Measurements from ENCODE around the gene CDK13. TPM values are rescaled to one million over a fixed set of nuclear protein-coding genes. Genes with fewer than 3 reads are reported as not detected.

CDK13 gene
- polyA plus RNA-seq, 2 of the 4 experiments (the other 2 are of a cell fraction), result 18.2 to 39.6 TPM

DNA sequence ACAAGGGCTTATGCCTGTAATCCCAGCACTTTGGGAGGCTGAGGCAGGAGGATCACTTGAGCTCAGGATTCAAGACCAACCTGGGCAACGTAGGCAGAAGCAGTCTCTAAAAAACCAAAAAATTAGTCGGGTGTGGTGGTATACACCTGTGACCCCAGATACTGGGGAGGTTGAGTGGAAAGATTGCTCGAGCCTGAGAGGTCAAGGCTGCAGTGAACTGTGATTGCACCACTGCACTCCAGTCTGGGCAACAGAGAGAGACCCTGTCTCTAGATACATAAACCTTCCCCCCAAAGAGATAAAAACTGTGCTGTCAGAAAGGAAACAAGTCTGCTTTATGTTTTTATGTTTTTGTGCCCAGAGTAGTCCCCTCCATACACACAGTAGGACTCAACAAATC is 27.5 kb upstream of the CDK13 start:
- no peak for DNase-seq (ENCODE audit: low read depth in 1 of 2, low spot score in 1 of 2)
- no peaks in the 10 kb centered on the region for H3K4me1 ChIP-seq
- POLR2A ChIA-PET, result no interaction called here
- no peak for TF ChIP-seq CHD2 (IDR thresholded peaks at IDR 0.05; ENCODE audit: low read length, partially characterized antibody)
- H3K27ac ChIP-seq, result no peak overlapping the region
- no peak for FAIRE-seq
- 27% methylated on average over 3 of the region's 3 CpGs for WGBS (ENCODE audit: missing lambda C conversion rate)
- no peak overlapping the region for H3K4me2 ChIP-seq
- no peak for ATAC-seq
- no peak overlapping the region for H3K4me3 ChIP-seq
- H3K9me3 ChIP-seq, result no peaks in the 10 kb centered on the region
- CTCF ChIA-PET, result interaction anchor here (1.6 to 2.9 kb wide), 2 partner anchors 26 to 29 kb away, joined by 4 to 14 read pairs; no protein-coding TSS in a partner anchor

DNA sequence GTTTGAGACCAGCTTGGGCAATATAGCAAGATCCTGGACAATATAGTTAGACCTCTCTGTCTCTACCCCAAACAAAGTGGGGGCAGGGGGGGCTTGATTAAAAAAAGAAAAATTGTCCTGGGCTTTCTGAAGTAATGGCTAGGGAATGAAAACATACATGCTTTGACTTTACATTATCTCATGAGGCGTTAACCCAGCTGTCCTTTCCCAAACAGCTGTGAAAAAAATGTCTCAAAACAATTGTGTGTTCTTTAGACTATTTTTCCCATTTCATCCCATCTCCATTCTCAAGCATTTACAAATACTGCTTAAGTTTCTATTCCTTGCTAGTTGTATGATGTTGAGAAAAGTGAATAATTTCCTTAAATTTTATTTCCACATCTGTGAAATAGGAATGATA is 27.0 kb upstream of the CDK13 start:
- no peak overlapping the region for H3K27ac ChIP-seq
- H3K4me3 ChIP-seq, result no peak overlapping the region
- H3K4me2 ChIP-seq, result no peak overlapping the region
- TF ChIP-seq HDAC2 (IDR thresholded peaks at IDR 0.05) (no peak), ZSCAN20 (CRISPR knock-in tag; IDR thresholded peaks at IDR 0.05) (no peak), CBX8 (IDR thresholded peaks at IDR 0.05) (no peak), NPAS2 (CRISPR knock-in tag; IDR thresholded peaks at IDR 0.05; ENCODE audit: borderline replicate concordance) (no peak), RAD21 (conservative IDR thresholded peaks at IDR 0.05 in 1 of 2, IDR thresholded peaks at IDR 0.05 in 1 of 2) (no peak)
- DNase-seq (ENCODE audit: low read depth in 1 of 2, low spot score in 1 of 2) (no peak), ATAC-seq (no peak), FAIRE-seq (no peak)
- 68% methylated on average over 1 of the region's 1 CpG for WGBS (ENCODE audit: missing lambda C conversion rate)
- ChIA-PET POLR2A (no interaction called here), CTCF (interaction anchor here (0.6 to 2.9 kb wide), 2 partner anchors 27 to 88 kb away, joined by 3 to 14 read pairs; no protein-coding TSS in a partner anchor)
- H3K4me1 ChIP-seq, result no peaks in the 10 kb centered on the region
- H3K9me3 ChIP-seq, result no peaks in the 10 kb centered on the region

DNA sequence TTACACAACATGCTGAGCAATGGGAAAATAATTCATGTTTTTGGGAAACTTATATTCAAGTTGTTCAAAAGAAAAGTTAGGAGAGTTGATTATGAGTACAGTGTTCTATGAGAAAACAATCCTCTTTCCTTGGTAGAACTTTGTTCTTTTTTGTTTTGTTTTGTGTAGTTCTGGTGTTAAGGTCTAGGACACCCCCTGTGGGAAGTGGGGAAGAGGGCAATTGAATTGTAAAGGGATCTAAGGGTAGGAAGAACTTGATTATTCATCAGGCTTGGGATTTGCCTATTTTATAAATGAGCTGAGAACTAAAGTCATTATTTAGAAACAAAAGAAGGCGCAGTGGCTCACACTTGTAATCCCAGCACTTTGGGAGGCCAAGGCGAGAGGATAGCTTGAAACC is 25.9 kb upstream of the CDK13 start:
- ChIA-PET POLR2A (no interaction called here), CTCF (interaction anchor here (1.0 to 2.9 kb wide), 2 partner anchors 11 to 28 kb away, joined by 3 to 14 read pairs; no protein-coding TSS in a partner anchor)
- 93% methylated on average over 2 of the region's 2 CpGs for WGBS (ENCODE audit: missing lambda C conversion rate)
- H3K9me3 ChIP-seq, result no peaks in the 10 kb centered on the region
- no peak overlapping the region for H3K4me3 ChIP-seq
- no peak for FAIRE-seq
- H3K4me1 ChIP-seq, result no peaks in the 10 kb centered on the region
- ATAC-seq, result no peak
- no peak overlapping the region for H3K4me2 ChIP-seq
- no peak for DNase-seq (ENCODE audit: low read depth in 1 of 2, low spot score in 1 of 2)
- no peak overlapping the region for H3K27ac ChIP-seq
- TF ChIP-seq SREBF2 (IDR thresholded peaks at IDR 0.05), result no peak
- no peak for TF ChIP-seq EHMT2 (IDR thresholded peaks at IDR 0.05; ENCODE audit: low read depth)
- no peak for TF ChIP-seq MYC (IDR thresholded peaks at IDR 0.05; ENCODE audit: borderline replicate concordance, low read length)
- no peak for TF ChIP-seq BHLHE40 (IDR thresholded peaks at IDR 0.05; ENCODE audit: low read depth, low read length)
- TF ChIP-seq, protein P1, sequence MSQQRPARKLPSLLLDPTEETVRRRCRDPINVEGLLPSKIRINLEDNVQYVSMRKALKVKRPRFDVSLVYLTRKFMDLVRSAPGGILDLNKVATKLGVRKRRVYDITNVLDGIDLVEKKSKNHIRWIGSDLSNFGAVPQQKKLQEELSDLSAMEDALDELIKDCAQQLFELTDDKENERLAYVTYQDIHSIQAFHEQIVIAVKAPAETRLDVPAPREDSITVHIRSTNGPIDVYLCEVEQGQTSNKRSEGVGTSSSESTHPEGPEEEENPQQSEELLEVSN (IDR thresholded peaks at IDR 0.05; ENCODE audit: borderline replicate concordance, low read depth), result no peak
- no peak for TF ChIP-seq KDM5A (IDR thresholded peaks at IDR 0.05)

DNA sequence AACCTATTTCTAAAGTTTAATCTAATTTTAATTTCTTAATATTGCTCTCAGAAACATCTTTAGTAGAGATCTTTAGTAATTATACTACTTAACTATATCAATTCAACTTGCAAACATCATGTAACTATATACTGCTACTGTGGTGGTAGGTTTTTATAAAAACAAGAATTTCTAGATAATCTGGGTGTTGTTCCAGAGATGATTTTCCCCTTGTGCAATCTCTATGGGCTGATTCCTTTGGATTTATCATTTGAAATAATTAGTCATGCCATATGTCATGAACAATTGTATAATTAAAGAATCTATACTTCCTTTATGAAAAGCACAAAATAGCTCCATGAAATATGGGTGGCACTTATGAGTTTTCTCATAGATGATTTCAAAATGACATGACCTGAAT is 23.9 kb upstream of the CDK13 start:
- Histone ChIP-seq H3K9me3 (no peaks in the 10 kb centered on the region), H3K4me1 (no peaks in the 10 kb centered on the region), H3K4me3 (no peak overlapping the region), H3K27ac (no peak overlapping the region), H3K4me2 (no peak overlapping the region)
- DNase-seq (ENCODE audit: low read depth in 1 of 2, low spot score in 1 of 2) (no peak), FAIRE-seq (no peak), ATAC-seq (no peak)
- CTCF ChIA-PET, result no interaction called here
- TF ChIP-seq POLR2AphosphoS2 (conservative IDR thresholded peaks at IDR 0.05; ENCODE audit: low read length) (no peak), FOSL2 (IDR thresholded peaks at IDR 0.05) (no peak), FOSL2 (CRISPR knock-in tag; IDR thresholded peaks at IDR 0.05) (no peak), KDM1A (IDR thresholded peaks at IDR 0.05; ENCODE audit: low read depth) (no peak), POLR2A (IDR thresholded peaks at IDR 0.05; ENCODE audit: low read length) (no peak), HOXB13 (CRISPR knock-in tag; IDR thresholded peaks at IDR 0.05; ENCODE audit: low read depth) (no peak), MAZ (IDR thresholded peaks at IDR 0.05; ENCODE audit: borderline replicate concordance, low read depth, low read length) (no peak), ZSCAN20 (CRISPR knock-in tag; IDR thresholded peaks at IDR 0.05) (no peak), MAFK (IDR thresholded peaks at IDR 0.05; ENCODE audit: partially characterized antibody) (no peak), NFE2L2 (conservative IDR thresholded peaks at IDR 0.05; ENCODE audit: low read length) (no peak), SMC3 (IDR thresholded peaks at IDR 0.05) (no peak), SREBF2 (IDR thresholded peaks at IDR 0.05) (no peak), CHD4 (IDR thresholded peaks at IDR 0.05; ENCODE audit: borderline replicate concordance) (no peak), ZFP36 (IDR thresholded peaks at IDR 0.05; ENCODE audit: borderline replicate concordance, partially characterized antibody) (no peak)
- TF ChIP-seq, protein P2, sequence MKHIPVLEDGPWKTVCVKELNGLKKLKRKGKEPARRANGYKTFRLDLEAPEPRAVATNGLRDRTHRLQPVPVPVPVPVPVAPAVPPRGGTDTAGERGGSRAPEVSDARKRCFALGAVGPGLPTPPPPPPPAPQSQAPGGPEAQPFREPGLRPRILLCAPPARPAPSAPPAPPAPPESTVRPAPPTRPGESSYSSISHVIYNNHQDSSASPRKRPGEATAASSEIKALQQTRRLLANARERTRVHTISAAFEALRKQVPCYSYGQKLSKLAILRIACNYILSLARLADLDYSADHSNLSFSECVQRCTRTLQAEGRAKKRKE (CRISPR knock-in tag; IDR thresholded peaks at IDR 0.05; ENCODE audit: low read depth), result no peak
- TF ChIP-seq, protein P3, sequence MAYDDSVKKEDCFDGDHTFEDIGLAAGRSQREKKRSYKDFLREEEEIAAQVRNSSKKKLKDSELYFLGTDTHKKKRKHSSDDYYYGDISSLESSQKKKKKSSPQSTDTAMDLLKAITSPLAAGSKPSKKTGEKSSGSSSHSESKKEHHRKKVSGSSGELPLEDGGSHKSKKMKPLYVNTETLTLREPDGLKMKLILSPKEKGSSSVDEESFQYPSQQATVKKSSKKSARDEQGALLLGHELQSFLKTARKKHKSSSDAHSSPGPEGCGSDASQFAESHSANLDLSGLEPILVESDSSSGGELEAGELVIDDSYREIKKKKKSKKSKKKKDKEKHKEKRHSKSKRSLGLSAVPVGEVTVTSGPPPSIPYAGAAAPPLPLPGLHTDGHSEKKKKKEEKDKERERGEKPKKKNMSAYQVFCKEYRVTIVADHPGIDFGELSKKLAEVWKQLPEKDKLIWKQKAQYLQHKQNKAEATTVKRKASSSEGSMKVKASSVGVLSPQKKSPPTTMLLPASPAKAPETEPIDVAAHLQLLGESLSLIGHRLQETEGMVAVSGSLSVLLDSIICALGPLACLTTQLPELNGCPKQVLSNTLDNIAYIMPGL (CRISPR knock-in tag; IDR thresholded peaks at IDR 0.05; ENCODE audit: borderline replicate concordance), result no peak
- TF ChIP-seq, protein P4, sequence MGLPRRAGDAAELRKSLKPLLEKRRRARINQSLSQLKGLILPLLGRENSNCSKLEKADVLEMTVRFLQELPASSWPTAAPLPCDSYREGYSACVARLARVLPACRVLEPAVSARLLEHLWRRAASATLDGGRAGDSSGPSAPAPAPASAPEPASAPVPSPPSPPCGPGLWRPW (IDR thresholded peaks at IDR 0.05), result no peak
- POLR2A ChIA-PET, result no interaction called here

Data from A549 (cell line).